NCI-H2029 (cell line): ENCODE measurements around the gene TMPRSS9.
"Not testable (repeated sequence)": the region's sequence is repeated elsewhere in the genome, so short reads cannot be mapped to it uniquely, and the experiment has no call there.

Experiments used
- DNase-seq: peaks from one replicate; lab custom pipeline; 2025; lab: John Stamatoyannopoulos, UW

TMPRSS9 gene

GRCh38 chr19:2362046-2362969, 2.2 kb downstream of the TMPRSS9 start:
- no peak for DNase-seq

DNA sequence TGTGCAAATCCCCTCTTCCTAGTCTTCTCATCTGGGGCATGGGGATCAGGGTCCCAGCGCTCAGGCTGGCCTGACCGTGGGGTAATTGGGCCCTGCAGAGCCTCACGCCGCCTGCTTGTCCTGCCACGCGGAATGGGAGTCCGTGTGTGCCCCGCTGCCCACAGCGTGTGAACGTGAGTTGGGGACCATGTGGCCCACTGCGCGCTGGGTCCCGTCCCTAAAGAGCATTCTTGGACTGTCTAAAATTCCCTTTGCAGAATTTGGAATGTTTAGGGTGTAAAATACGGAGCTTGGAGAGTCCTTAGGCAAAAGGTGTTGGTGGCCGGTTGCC, 2.9 kb downstream of the TMPRSS9 start:
- DNase-seq, result no peak

DNA sequence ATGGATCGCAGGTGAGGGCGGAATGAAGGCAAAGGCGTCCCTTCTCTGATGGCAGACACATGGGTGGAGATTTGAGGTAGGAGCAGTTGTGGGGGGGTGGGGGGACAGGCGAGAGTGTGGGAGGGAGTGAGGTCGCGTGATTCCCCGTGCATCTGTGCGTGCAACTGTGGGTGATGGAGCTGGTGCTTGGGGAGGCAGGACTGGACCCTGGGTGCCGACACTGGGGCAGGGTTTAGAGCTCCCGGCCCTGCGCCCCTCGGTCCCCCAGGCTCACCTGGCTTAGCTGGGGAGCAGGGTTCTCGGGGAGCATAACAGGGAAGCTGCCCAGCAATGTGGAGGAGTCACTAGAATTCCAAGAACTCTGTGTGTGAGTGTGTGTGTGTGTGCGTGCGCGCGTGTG, 3.4 kb downstream of the TMPRSS9 start:
- DNase-seq, result no peak

DNA sequence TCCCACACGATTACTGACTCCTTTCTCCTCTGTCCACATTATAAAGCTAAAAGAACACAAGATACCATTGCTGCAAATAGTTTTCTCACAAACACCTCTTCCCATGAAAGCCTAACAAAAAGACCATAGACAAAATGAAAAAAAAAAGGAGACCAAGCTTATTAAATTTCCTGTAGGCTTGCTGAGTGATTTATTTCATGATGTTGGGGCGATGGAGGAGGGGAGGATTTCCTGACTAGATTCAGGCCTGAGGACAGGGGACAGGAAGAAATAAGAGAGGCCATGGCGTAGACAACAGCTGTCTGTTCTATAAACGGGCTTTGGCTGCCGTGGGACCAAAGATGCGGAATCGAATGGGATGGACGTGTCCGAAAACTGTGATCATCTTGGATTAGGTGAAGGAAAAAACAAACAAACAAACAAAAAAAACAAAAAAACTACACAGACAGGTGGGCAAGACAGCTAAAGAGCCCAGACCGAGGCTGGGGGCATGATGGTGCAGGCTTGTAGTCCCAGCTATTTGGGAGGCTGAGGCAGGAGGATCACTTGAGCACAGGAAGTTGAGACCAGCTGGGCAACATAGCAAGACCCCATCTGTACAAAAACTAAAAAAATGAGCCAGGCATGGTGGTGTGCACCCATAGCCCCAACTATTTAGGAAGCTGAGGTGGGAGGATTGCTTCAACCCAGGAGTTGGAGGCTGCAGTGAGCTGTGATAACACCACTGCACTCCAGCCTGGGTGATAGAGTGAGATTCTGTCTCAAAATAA, 5.3 kb downstream of the TMPRSS9 start:
- DNase-seq, result no peak

GRCh38 chr19:2371656-2372055, 11.6 kb downstream of the TMPRSS9 start:
- no peak for DNase-seq

- no peak for DNase-seq
These were observed 12.1 kb downstream of the TMPRSS9 start for GRCh38 chr19:2372076-2372612.

GRCh38 chr19:2374808-2375207, 14.7 kb downstream of the TMPRSS9 start:
- no peak for DNase-seq

GRCh38 chr19:2375353-2376121, 15.5 kb downstream of the TMPRSS9 start:
- no peak for DNase-seq

GRCh38 chr19:2376784-2377519, 16.9 kb downstream of the TMPRSS9 start:
- no peak for DNase-seq

- no peak for DNase-seq
These were observed 20.5 kb downstream of the TMPRSS9 start for GRCh38 chr19:2380567-2380966.

- DNase-seq, result no peak
These were observed 21.2 kb downstream of the TMPRSS9 start for GRCh38 chr19:2381148-2381820.

GRCh38 chr19:2382530-2383222, 22.6 kb downstream of the TMPRSS9 start:
- DNase-seq, result no peak

DNA sequence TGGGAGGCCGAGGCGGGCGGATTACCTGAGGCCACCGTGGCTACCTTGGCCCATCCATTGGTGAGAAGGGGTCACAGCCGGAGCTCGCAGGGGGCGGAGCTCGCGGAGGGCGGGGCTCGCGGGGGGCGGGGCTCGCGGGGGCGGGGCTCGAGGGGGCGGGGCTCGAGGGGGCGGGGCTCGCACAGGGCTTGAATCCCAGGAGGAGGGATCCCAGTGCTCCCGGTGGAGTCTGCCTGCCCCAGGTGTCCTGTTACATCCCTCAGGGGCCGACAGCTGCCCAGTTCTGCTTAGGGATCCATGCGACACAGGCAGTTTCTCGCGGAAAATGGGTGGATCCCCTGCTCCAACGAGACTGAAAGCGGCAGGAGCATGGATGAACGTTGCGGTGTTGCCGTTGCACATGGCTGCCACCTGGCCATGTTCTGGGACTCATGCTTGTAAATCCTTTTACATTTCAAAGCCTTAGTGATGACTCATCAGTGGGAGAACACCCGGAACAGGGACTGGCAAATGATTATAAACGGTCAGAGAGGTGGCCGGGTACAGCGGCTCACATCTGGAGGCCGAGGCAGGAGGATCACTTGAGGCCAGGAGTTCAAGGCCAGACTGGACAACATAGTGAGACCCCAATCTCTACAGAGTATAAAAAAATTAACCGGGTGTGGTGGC, 25.1 kb downstream of the TMPRSS9 start:
- DNase-seq, result peak; percentile 95

DNA sequence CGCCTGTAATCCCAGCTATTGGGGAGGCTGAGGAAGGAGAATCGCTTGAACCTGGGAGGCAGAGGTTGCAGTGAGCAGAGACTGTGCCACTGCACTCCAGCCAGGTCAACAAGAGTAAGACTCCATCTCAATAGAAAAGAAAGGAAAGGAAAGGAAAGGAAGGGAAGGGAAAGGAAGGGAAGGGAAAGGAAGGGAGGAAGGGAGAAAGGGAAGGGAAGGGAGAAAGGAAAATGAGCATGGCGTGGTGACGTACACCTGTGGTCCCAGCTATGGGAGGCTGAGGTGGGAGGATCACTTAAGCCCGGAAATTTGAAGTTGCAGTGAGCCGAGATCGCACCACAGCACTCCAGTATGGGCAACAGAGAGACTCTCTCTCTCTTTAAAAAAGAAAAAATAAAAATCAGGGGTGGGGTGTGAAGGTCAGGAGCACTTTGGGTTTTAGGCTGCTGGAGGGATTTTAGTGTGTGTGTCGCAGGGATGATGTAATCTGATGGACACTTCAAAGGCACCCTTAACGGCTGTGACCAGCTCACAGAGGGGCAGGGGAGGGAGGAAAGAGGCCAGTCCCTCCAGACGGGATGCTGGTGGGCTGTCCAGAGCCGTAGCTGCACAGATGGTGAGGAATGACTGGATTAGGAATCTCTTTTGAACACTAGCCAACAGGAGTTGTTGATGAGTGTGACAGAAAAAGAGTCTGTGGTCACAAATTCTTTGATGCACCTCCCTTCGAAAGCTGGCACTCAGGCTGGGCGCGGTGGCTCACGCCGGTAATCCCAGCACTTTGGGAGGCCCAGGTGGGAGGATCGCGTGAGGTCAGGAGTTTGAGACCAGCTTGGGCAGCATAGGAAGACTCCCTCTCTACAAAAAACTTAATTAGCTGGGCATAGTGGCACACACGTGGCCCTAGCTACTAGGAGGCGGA, 27.6 kb downstream of the TMPRSS9 start:
- DNase-seq, result no peak

DNA sequence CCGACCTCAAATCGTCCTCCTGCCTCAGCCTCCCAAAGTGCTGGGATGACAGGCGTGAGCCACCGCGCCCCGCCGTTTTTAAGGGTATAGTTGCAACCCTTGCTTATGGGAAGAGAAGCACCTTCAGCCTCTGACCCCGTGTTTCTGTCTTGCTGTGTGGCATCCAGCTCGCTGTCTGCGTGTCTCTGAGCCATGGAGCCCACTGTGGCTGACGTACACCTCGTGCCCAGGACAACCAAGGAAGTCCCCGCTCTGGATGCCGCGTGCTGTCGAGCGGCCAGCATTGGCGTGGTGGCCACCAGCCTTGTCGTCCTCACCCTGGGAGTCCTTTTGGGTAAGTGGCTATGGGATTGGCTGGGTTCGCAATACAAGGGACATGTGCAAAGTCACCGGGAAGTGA, 29.5 kb downstream of the TMPRSS9 start:
- DNase-seq, result no peak

GRCh38 chr19:2391118-2391725, 31.2 kb downstream of the TMPRSS9 start:
- DNase-seq, result peak; percentile 56

DNA sequence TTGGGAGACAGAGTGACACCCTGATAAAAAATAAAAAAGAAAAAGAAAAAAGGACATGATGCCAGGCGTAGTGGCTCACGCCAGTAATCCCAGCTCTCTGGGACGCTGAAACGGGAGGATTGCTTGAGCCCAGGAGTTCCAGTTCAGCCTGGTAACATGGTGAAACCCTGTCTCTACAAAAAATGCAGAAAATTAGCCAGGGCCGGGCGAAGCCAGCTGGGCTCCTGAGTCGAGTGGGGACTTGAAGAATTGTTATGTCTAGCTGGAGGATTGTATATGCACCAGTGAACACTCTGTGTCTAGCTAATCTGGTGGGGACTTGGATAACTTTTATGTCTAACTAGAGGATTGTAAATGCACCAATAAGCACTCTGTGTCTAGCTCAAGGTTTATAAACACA, 32.3 kb downstream of the TMPRSS9 start:
- no peak for DNase-seq

GRCh38 chr19:2392899-2393298, 32.8 kb downstream of the TMPRSS9 start:
- DNase-seq, result not testable (repeated sequence)
